SK-N-SH treated with all-trans-retinoic acid at 6 μM for 48 hours (cell line): ENCODE measurements around the gene CRACR2A.

Source experiments
- CREB5 ChIP-seq: fragments of 250-450 bp; sonication (Bioruptor Pico); IDR thresholded peaks from 2 replicates; pipeline ENCODE4 v1.5.1; 2020; ENCODE audit warnings: low read depth, mild to moderate bottlenecking, moderate library complexity
- CSDC2 ChIP-seq: fragments of 250-450 bp; sonication (Bioruptor Pico); IDR thresholded peaks from 2 replicates; pipeline ENCODE4 v1.5.0; 2020; ENCODE audit warnings: mild to moderate bottlenecking, moderate library complexity
- CSRNP3 ChIP-seq: fragments of 250-450 bp; sonication (Bioruptor Pico); IDR thresholded peaks from 2 replicates; pipeline ENCODE4 v1.5.1; 2021; ENCODE audit warnings: mild to moderate bottlenecking, moderate library complexity
- GLIS3 ChIP-seq: fragments of 250-450 bp; sonication (Bioruptor Pico); IDR thresholded peaks from 2 replicates; pipeline ENCODE4 v1.5.0; 2020; ENCODE audit warnings: mild to moderate bottlenecking, moderate library complexity
- ISL1 ChIP-seq: fragments of 250-450 bp; sonication (Bioruptor Pico); IDR thresholded peaks from 2 replicates; pipeline ENCODE4 v2.1.2; 2022; ENCODE audit warnings: mild to moderate bottlenecking, moderate library complexity
- OSR1 ChIP-seq: fragments of 250-450 bp; sonication (Bioruptor Pico); IDR thresholded peaks from 2 replicates; pipeline ENCODE4 v1.8.0; 2022; ENCODE audit warnings: moderate library complexity, mild to moderate bottlenecking, inconsistent platforms
- PATZ1 ChIP-seq: fragments of 250-450 bp; sonication (Bioruptor Pico); IDR thresholded peaks from 2 replicates; pipeline ENCODE4 v1.8.0; 2020; ENCODE audit warnings: mild to moderate bottlenecking, moderate library complexity, borderline replicate concordance
- PPARA ChIP-seq: fragments of 250-450 bp; sonication (Bioruptor Pico); IDR thresholded peaks from 2 replicates; pipeline ENCODE4 v1.5.0; 2020; ENCODE audit warnings: mild to moderate bottlenecking, borderline replicate concordance
- RARB ChIP-seq: fragments of 250-450 bp; sonication (Bioruptor Pico); IDR thresholded peaks from 2 replicates; pipeline ENCODE4 v1.8.0; 2021; ENCODE audit warnings: mild to moderate bottlenecking, moderate library complexity
- TSHZ2 ChIP-seq: fragments of 250-450 bp; sonication (Bioruptor Pico); IDR thresholded peaks from 2 replicates; pipeline ENCODE4 v1.5.0; 2020; ENCODE audit warnings: mild to moderate bottlenecking, moderate library complexity
- ZC3H10 ChIP-seq: fragments of 250-450 bp; sonication (Bioruptor Pico); IDR thresholded peaks from 2 replicates; pipeline ENCODE4 v1.5.1; 2021; ENCODE audit warnings: mild to moderate bottlenecking, moderate library complexity
- ZFP3 ChIP-seq: fragments of 250-450 bp; sonication (Bioruptor Pico); IDR thresholded peaks from 2 replicates; pipeline ENCODE4 v1.5.0; 2020; ENCODE audit warnings: mild to moderate bottlenecking, moderate library complexity
- ZNF565 ChIP-seq: fragments of 450-650 bp; formaldehyde crosslinking; conservative IDR thresholded peaks from 2 replicates; pipeline ENCODE4 v1.5.0; 2020; ENCODE audit warnings: low read depth, mild to moderate bottlenecking, moderate library complexity
- ZNF70 ChIP-seq: fragments of 450-650 bp; formaldehyde crosslinking; IDR thresholded peaks from 2 replicates; pipeline ENCODE4 v1.5.0; 2020; ENCODE audit warnings: mild to moderate bottlenecking, moderate library complexity

GRCh38 chr12:3658327-3659163 lies 94.4 kb downstream of the CRACR2A start:
- TF ChIP-seq PATZ1 (no peak), PPARA (CRISPR knock-in tag) (no peak), RARB (no peak), ZFP3 (CRISPR knock-in tag) (no peak), CREB5 (no peak), ZNF70 (no peak), TSHZ2 (no peak), ZC3H10 (CRISPR knock-in tag) (no peak), ISL1 (no peak), CSRNP3 (CRISPR knock-in tag) (no peak), OSR1 (CRISPR knock-in tag) (no peak), GLIS3 (CRISPR knock-in tag) (no peak), CSDC2 (CRISPR knock-in tag) (no peak), ZNF565 (CRISPR knock-in tag) (no peak)
